G401 (cell line): ENCODE data around the gene ERBB2. TPM values are rescaled to one million over a fixed set of nuclear protein-coding genes. Genes with fewer than 3 reads are reported as not detected.
A peak's percentile ranks its signal among the peaks of the same experiment; 100 is the strongest.
"Not testable (repeated sequence)": the region's sequence is repeated elsewhere in the genome, so short reads cannot be mapped to it uniquely, and the experiment has no call there.

Source experiments
- DNase-seq: peaks from one replicate; pipeline ENCODE4 v3.0.0-alpha.2; 2015; ENCODE audit warnings: low spot score
- in situ Hi-C: cut with HindIII; loops from 2 replicates; pipeline ENCODE4 v1.10.0; 2016; ENCODE audit warnings: low sequenced_read_pairs, mixed read lengths
- total RNA-seq: library from RNA; depleted of rRNA; stranded (reverse); fragments of >200 nt; shearing (Covaris generic); gene quantifications from 2 replicates; pipeline ENCODE4 v1.2.3, GENCODE V29; 2014

ERBB2 gene
- total RNA-seq, 1 experiment from 2014 or later: 44.7 TPM

GRCh38 chr17:39737206-39737759 is 37.4 kb downstream of the ERBB2 start:
- in situ Hi-C loops: no loop called here
- no peak for DNase-seq

- in situ Hi-C loops: no loop called here
- DNase-seq: peak; percentile 92
Measured at GRCh38 chr17:39737760-39738567, 38.1 kb downstream of the ERBB2 start, which contains the start of gene GRB7. TSS of gene GRB7 (plus strand) at chr17:39737938. CDS start at chr17:39742302, 4,364 bp downstream.

GRCh38 chr17:39738568-39738901 is 38.7 kb downstream of the ERBB2 start:
- in situ Hi-C loops: no loop called here
- DNase-seq: peak; percentile 72

- in situ Hi-C loops: no loop called here
- DNase-seq: peak; percentile 58
Measured at GRCh38 chr17:39738983-39739884, 39.4 kb downstream of the ERBB2 start.

- peak; percentile 21 for DNase-seq
- in situ Hi-C loops: no loop called here
Measured at GRCh38 chr17:39739885-39740356, 40.1 kb downstream of the ERBB2 start.

- in situ Hi-C loops: no loop called here
- DNase-seq: no peak
Measured at GRCh38 chr17:39740357-39741111, 40.7 kb downstream of the ERBB2 start.

- in situ Hi-C loops: no loop called here
- DNase-seq: no peak
Measured at GRCh38 chr17:39742126-39742855, 42.4 kb downstream of the ERBB2 start.

- in situ Hi-C loops: no loop called here
- DNase-seq: no peak
Measured at GRCh38 chr17:39742856-39743436, 43.1 kb downstream of the ERBB2 start.

- no peak for DNase-seq
- in situ Hi-C loops: no loop called here
Measured at GRCh38 chr17:39744075-39744835, 44.4 kb downstream of the ERBB2 start.

GRCh38 chr17:39744836-39745215 is 45.0 kb downstream of the ERBB2 start:
- no peak for DNase-seq
- in situ Hi-C loops: no loop called here

- in situ Hi-C loops: no loop called here
- no peak for DNase-seq
Measured at GRCh38 chr17:39745335-39746144, 45.7 kb downstream of the ERBB2 start.

GRCh38 chr17:39746145-39746461 is 46.2 kb downstream of the ERBB2 start:
- in situ Hi-C loops: no loop called here
- DNase-seq: no peak

GRCh38 chr17:39747745-39748144 is 47.9 kb downstream of the ERBB2 start:
- DNase-seq: no peak
- in situ Hi-C loops: no loop called here

GRCh38 chr17:39748444-39749034 is 48.7 kb downstream of the ERBB2 start:
- DNase-seq, in situ Hi-C loops: not testable (repeated sequence)

GRCh38 chr17:39750131-39751015 is 50.5 kb downstream of the ERBB2 start:
- in situ Hi-C loops: no loop called here
- no peak for DNase-seq
